ENCODE data around the gene ADGRB3. TPM values are rescaled to one million over a fixed set of nuclear protein-coding genes. Genes with fewer than 3 reads are reported as not detected.
A peak's percentile ranks its signal among the peaks of the same experiment; 100 is the strongest.

The ADGRB3 gene
- total RNA-seq, 1 donor from 2014 or later = 3.5 TPM

- no peak for TF ChIP-seq CTCF (IDR thresholded peaks at IDR 0.05)
- Histone ChIP-seq H3K9me3 (no peaks in the 10 kb centered on the region), H3K4me3 (no peak overlapping the region), H3K36me3 (no peaks in the 10 kb centered on the region), H3K27me3 (peaks cover 18% of the 10 kb centered on the region), H3K4me1 (peaks cover 7% of the 10 kb centered on the region), H3K27ac (no peak overlapping the region)
- ATAC-seq = no peak
- intact Hi-C loops (cut with DNase I) = no loop called here
- DNase-seq = no peak
Observed at GRCh38 chr6:68639211-68639610, 4.1 kb downstream of the ADGRB3 start.

- H3K4me1 ChIP-seq = peaks cover 7% of the 10 kb centered on the region
- DNase-seq (no peak), ATAC-seq (peak; percentile 23)
- no peak overlapping the region for H3K27ac ChIP-seq
- H3K36me3 ChIP-seq = no peaks in the 10 kb centered on the region
- intact Hi-C loops (cut with DNase I) = no loop called here
- no peaks in the 10 kb centered on the region for H3K9me3 ChIP-seq
- peak overlapping the region; percentile 39 for H3K4me3 ChIP-seq
- peaks cover 18% of the 10 kb centered on the region for H3K27me3 ChIP-seq
- TF ChIP-seq CTCF (IDR thresholded peaks at IDR 0.05) = no peak
Observed at GRCh38 chr6:68639826-68640490, 4.9 kb downstream of the ADGRB3 start.

DNA sequence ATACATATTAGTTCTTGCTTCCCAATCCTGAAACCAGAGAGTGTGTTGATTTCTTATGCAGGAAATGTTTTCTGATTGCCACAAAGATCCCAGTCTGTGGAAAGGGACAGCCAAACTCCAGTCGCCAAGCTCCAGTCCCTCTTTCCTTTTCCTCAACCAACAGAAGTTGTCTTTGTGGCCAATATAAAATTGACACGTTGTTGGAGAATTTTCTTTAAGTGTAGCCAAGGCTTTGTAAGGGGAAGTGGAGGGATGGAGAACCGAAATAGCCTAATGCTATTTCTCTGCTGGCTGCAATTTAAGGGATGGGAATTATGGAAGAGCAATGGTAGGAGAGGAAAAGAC is 5.4 kb downstream of the ADGRB3 start:
- H3K4me1 ChIP-seq = peaks cover 7% of the 10 kb centered on the region
- no peaks in the 10 kb centered on the region for H3K36me3 ChIP-seq
- no peak overlapping the region for H3K27ac ChIP-seq
- no peak for ATAC-seq
- H3K4me3 ChIP-seq = peak overlapping the region; percentile 39
- H3K27me3 ChIP-seq = peaks cover 18% of the 10 kb centered on the region
- DNase-seq = no peak
- no peak for TF ChIP-seq CTCF (IDR thresholded peaks at IDR 0.05)
- intact Hi-C loops (cut with DNase I) = no loop called here
- no peaks in the 10 kb centered on the region for H3K9me3 ChIP-seq

DNA sequence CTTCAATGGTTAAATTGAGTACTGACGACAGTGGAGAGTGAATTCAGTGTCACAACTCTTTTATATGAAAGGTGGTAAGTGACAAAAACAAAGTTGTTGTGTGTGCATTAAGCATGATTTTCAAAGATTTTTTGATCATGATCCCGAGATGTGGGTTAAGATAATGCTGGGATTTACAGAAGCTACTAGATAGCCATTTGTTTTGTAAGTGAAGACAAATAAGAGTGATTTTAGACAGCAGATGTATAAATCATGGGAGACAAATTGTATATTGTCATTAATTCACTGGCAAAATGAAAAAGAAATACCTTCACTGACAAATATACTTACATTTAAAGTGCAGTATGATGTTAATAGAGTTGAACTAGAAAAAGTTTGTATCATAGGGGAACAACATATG is 6.1 kb downstream of the ADGRB3 start:
- Histone ChIP-seq H3K27me3 (peaks cover 18% of the 10 kb centered on the region), H3K4me1 (peaks cover 7% of the 10 kb centered on the region), H3K36me3 (no peaks in the 10 kb centered on the region), H3K4me3 (no peak overlapping the region), H3K9me3 (no peaks in the 10 kb centered on the region), H3K27ac (no peak overlapping the region)
- intact Hi-C loops (cut with DNase I) = no loop called here
- DNase-seq (no peak), ATAC-seq (no peak)
- TF ChIP-seq CTCF (IDR thresholded peaks at IDR 0.05) = no peak

GRCh38 chr6:68642081-68642480 is 7.0 kb downstream of the ADGRB3 start:
- no peak for ATAC-seq

More at GRCh38 chr6:68642081-68642480, 7.0 kb downstream of the ADGRB3 start:
- Histone ChIP-seq H3K27me3 (peaks cover 10% of the 10 kb centered on the region), H3K4me1 (peaks cover 3% of the 10 kb centered on the region), H3K27ac (no peak overlapping the region), H3K9me3 (no peaks in the 10 kb centered on the region), H3K4me3 (no peak overlapping the region), H3K36me3 (no peaks in the 10 kb centered on the region)
- TF ChIP-seq CTCF (IDR thresholded peaks at IDR 0.05) = no peak
- no peak for DNase-seq
- intact Hi-C loops (cut with DNase I) = no loop called here

Measured in upper lobe of right lung (tissue), 1 donor.